Fibroblast of skin of right quadriceps (primary cell): ENCODE data around the gene FBRSL1.

Source experiments
- DNase-seq: peaks from one replicate; pipeline ENCODE4 v3.0.0-alpha.2; 2013

The FBRSL1 gene

DNA sequence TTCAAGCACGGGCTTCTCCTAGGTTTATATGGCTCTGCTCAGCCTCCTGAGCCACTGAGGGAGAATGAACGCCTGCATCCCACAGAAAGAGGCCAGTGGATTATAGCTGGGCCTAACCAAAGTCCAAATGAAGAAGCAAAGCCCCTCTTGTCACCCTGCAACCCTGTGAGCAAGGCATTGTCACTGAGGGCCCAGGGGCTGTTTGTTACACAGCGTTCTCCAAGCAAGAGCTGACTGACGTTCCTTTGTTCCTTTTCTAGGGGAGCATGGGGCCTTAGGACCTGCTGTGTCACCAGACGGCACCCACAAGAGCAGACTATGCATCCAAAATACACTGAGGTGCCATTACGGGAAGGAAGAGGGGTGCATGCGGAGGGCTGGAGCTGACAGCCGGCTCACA is 4.3 kb upstream of the FBRSL1 start:
- no peak for DNase-seq

DNA sequence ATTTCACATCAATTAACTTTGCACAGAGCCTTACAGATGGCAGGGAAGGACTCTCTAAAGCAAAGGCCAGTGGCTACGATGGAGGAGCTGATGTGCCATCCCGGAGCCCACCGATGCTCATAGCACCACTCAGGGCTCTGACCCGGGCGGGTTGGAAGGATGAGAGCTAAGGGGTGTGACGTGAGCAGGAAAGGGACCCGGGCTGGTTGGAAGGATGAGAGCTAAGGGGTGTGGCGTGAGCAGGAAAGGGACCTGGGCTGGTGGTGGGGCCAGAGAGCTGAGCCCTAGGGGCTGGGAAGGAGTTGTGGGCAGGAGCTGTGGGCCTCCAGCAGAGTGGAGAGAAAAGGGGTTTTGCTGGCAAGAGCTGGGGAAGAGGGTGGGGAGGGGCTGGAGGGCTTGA is 3.8 kb upstream of the FBRSL1 start:
- DNase-seq: no peak

DNA sequence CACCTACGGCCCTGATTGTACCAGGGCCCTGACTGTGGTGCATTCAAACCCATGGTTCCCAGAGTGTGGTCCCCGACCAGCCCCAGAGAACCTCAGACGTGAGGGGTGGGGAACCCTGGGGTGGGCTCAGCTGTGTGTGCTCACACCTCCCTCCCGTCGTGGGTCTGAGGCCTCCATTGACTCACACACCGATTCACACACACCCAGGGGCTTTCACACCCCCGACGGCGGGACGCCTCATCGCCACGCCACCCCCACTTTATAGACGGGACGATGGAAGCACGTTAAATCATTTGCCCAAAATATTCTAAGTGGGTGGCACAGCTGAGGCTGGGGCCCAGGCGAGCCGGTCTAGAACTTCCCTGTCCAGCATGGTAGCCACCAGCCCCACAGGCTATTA is 3.4 kb upstream of the FBRSL1 start:
- DNase-seq: no peak

DNA sequence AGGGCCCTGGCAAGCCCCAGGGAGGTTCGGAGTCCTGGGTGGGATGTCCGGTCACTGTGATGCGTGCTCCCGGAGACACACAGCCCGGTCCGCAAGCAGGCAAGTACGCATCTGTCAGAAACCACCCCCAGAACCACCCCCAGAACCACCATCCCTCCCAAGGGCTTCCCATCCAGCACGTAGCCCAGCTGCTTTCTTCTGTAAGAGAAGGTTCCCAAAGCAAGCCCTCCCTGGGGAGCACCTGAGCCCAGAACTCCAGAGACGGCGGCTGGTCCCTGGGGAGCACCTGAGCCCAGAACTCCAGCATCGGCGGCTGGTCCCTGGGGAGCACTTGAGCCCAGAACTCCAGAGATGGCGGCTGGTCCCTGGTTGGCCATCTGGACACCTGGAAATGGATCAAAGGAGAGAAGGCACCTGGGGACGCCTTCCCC is 2.6 kb upstream of the FBRSL1 start:
- DNase-seq: no peak

DNA sequence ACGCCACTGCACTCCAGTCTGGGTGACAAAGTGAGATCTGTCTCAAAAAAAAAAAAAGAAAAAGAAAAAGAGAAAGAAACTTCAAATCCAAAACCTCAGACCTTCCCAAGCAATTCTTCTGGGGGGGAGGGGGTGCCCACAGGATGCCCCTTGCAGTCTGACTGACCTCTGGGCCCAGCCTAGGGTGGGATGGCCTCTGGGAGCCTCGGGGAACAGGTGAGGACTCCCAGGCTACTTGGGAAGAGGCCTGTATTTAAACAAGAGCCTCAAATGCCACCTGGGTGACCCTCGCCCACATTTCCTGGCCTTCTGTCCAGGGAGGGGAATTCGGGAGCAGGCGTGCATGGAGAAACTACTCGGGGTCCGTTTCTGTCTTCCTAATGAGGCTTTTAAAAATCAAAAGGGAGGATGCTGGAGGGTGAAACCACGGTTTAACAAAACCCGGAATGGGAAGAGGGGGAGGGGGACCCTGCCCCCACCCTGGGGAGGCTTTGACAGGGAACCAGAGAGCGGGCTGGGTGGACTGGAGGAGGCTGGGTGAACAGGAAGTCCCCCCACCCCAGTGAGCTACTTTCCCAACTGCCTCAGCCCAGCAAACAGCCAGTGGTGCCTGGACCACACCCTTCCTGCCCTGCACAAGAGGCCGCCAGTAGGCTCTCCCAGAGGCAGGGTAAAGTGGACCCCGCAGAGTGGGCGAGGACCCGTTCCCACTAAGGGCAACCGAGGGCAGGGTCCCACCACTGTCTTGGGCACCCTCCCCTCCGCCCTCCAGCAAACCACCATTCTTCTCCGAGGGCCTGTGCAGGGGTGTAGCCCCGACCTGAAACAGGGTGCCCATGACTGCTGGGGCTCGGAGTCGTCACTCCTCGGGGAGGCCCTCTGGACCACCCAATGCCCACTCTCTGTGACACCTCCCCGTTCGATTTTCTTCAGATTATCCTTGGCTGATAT is 1.5 kb upstream of the FBRSL1 start:
- no peak for DNase-seq

DNA sequence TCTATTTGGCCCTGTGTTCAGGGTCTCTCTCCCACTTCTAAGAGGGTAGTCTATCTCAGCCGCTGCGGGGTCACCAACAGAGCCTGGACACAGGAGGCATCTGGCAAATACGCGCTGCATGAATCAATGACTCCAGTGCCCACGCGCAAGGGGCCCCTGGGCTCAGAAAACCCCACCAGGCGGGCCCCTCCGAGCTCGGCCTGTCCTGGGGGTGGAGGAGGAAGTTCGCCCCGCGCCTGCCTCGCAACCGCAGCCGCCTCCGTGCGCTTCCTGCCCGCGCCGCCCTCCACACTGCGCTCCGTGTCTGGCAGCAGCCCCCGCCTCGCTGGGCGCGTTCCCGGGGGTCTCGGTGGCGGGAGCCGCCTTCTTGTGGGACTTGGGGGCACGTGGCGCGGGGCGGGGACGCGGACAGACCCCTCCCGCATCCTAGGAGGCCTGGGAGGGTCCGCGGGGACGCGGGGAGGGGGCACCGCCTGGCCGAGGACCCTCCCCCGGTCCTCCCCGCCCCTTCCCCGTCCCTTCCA is 811 bp upstream of the FBRSL1 start:
- no peak for DNase-seq

DNA sequence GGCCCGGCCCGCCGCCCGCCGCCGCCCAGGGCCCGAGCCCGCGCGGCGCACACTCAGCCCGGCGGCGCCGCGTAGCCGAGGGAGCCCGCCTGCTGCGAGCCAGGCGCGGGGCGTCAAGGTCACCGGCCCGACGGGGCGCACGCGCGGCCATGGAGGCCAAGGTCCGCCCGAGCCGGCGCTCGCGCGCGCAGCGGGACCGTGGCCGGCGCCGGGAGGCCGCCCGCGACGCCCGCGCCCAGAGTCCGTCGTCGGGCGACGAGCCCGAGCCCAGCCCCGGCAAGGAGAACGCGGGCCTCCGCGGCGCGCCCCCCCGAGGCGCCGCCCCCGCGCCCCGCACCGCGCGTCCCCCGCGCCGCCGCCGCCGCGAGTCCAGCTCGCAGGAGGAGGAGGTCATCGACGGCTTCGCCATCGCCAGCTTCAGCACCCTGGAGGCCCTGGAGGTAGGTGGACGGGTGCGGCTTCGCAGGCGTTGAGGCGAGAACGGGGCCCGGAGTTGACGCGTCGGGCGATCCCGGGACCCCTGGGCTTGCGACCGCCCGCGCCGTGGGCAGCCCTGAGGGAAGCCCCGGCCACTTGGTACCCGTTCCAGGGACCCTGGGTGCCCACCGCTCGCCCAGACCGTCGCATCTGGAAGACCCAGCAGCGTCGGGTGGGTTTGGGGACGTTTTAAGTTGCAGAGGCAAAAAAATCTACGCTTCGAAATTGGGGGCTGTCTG is 629 bp downstream of the FBRSL1 start:
- DNase-seq: no peak

GRCh38 chr12:132491138-132491663 is 1.2 kb downstream of the FBRSL1 start:
- DNase-seq: no peak

GRCh38 chr12:132491761-132492378 is 1.9 kb downstream of the FBRSL1 start:
- no peak for DNase-seq

GRCh38 chr12:132492522-132492921 is 2.6 kb downstream of the FBRSL1 start:
- DNase-seq: no peak

DNA sequence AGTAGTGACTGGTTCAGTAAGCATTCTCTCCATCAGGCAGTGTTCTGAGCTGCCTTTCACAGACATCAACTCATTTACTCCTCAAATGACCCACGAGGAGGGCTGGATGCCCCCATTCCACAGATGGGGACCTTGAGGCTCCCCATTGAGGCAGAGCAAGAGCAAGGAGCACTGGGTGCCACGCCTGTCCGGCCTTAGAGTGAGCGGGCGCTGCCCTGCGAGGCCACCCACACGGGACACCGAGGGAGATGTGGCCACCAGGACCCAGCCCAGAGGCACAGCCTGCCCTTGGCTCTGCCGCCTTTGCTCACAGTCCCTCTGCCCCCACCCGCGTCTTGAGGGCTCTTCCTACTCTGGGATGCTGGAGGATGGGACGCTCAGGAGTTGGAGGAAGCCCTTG is 3.0 kb downstream of the FBRSL1 start:
- no peak for DNase-seq

DNA sequence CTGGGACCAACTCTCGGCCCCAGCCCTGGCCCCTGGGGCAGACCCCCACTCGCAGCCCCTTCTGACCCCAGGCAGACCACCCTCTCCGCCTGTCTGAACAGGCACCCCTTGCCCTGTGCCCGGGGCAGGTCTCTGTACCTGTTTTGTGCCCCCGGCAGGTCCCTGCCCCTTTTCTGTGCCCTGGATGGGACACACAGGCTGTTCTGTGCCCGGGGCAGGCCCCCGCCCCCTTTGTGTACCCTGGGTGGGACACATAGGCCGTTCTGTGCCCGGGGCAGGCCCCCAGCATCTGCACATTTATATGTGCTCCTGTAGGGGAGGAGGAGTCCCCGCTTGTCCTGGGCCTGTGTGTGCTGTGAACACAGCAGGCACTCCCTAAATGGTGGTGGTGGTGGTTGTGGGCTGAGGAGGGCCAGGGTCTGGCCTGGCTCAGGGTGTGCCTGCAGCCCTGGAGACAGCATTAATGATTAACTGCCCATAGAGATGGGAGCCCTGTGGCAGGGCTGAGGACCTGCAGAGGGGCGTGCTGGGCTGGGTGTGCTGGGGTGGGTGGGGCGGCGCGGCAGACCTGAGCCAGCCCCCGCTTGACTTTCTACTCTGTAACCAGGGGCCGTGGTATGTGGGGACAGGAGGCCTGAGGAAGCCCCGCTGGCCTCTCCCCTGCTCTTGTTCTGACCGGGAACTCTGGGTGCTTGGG is 3.7 kb downstream of the FBRSL1 start:
- no peak for DNase-seq

DNA sequence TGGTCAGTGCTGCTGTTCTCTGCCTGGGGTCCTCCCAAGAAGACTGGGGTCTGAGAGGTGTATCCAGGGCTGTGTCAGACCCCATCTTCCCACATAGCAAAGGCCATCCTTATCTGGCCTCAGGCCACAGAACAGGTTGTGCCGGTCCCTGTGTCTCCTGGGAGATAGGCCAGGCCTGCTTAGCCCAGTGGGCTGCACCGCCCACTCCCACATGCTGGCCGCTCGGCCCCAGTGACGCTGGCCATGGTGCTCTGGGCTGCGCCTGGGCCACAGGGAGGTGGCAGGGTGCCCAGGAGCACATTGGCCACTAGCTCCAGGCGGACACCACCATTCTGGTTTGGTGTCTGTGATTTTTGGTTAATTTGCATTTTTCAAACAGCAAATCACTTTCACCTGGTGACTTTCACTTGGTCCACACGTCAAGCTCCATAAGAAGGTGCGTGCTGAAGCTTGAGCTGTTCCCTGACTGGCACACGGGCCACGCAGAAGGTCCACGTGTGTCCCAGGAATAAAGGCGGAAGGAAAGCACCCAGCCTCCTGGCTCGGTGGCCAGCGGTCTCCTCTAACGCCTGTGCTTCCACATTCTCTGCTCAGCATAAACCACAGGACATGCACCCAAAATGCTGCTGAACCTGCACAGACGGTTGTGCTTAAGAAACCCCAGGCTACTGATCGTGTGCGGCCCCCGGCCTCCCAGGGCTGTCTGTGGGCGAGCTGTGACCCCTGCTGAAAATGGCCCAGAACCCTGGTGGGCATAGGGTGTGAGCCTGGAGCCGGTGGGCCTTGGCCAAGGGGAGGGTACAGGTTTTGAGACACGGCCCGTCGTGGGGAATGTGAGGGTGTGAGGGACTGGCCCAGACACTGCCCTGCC is 4.6 kb downstream of the FBRSL1 start:
- no peak for DNase-seq

DNA sequence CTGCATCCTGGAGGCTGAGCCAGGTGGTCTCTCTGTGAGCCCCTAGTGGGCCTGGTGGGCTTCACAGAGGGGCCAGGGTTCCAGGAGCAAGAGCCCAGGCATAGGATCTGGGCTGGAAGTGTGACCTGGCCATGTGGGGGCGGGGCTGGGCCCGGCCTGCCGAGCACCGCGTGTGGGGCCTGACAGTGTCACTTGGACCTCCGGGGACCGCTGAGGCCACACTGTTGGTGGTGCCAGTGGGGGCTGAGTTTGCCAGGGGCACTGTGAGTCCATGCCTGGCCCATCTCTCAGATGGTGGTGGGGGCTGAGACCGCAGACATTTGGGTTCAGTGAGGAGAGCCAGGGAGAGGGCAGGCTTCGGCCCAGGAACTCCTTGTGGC is 5.2 kb downstream of the FBRSL1 start:
- DNase-seq: no peak

- no peak for DNase-seq
These were observed 5.8 kb downstream of the FBRSL1 start for GRCh38 chr12:132495629-132496357.

GRCh38 chr12:132496358-132496669 is 6.4 kb downstream of the FBRSL1 start:
- no peak for DNase-seq

DNA sequence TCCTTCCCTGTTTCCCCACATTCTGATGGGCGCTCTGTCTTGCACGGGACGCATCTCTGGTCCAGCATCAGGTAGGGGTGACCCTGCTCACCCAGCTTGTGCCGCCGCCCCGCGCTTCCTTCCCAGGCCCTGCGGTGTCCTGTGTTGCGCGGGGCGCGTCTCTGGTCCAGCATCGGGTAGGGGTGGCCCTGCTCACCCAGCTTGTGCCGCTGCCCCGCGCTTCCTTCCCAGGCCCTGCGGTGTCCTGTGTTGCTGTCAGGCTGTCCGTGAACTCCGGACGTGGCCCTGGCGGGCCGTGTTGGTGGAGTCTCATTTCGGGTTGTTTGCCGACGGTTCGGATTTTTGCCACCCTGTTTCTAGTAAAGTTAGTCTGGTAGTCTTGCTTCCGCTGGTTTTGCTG is 6.8 kb downstream of the FBRSL1 start:
- DNase-seq: no peak

DNA sequence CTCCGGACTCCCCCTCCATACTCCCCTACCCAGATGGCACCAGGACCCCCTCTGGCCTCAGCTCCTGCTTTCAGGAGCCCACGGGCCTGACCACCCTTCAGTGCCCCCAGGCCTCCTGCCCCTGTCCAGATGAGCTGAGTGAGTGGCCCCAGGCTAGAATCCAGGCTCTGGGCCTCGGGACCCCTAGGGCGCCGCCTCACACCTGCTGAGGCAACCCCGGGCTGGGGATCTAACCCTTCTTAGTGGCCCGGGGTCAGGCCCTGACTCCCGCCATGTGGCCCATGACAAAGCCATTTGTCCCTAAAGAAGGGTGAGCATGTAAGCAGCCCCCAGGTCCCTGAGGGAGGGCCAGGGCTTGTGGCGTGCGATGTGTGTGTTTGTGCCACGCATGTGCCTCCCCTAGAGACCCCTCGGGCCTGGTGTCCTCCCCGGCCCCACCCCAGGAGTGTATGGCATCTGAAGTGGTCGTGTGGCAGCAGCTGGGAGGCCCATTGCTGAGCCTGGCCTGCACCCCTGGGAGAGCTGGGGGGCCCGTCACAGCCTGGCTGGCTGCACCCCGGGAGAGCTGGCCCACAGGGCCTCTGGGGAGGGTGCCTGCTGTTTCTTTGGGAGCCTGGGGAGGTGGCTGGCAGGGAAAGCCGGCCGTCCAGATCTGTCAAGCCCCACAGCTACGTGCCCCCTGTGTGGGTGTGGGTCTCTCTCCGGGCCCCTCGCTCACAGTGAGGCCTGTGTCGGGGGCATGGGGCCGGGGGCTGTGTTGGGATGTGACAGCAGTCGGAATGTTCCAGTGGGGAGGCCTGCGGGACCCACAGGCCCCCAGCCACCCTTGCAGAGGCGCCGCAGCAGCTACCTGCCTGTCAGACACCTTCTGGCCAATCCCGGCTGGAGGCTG is 7.8 kb downstream of the FBRSL1 start:
- DNase-seq: no peak

DNA sequence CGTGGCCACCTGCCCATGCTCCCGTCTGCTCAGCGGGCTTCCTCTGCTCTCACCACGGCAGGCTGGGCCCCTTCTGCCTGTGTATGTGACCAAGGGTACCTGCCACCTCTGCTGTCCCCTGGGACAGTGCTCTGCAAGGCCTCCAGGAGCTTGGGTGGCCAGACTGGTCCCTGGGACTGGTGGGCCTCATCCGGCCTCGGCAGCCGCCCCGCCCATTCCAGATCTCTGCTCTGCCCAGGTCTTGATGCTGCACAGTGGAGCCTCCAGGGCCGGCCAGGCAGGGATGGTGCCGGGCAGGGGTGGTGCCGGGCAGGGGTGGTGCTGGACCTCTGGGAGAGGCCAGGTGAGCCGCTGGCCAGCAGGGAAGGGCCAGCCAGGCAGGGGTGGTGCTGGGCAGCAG is 9.0 kb downstream of the FBRSL1 start:
- no peak for DNase-seq
